Spleen (tissue), 7 donors: ENCODE results near the gene ZNF503.

Experiments
- CTCF ChIP-seq, 11 experiments: fragments of 200-600 bp in 7 of 11; fragments of 450-650 bp in 4 of 11; sonication (generic) in 4 of 11; IDR thresholded peaks in 8 of 11; conservative IDR thresholded peaks in 3 of 11; 1 replicate in 7 of 11; 2 replicates in 4 of 11; pipeline versions ENCODE4 v1.4.0 to v1.8.0; 2016 to 2021; ENCODE audit warnings: antibody characterized with exemption in 11 of 11, inconsistent platforms in 4 of 11, mild to moderate bottlenecking in 1 of 11
- POLR2A ChIP-seq, 3 donors: fragments of 450-650 bp; IDR thresholded peaks; one replicate each; pipeline ENCODE4 v1.5.1; 2017; ENCODE audit warnings: antibody characterized with exemption in 3 of 3, mild to moderate bottlenecking in 1 of 3
- POLR2AphosphoS5 ChIP-seq, 3 donors: sonication (generic); formaldehyde crosslinking; IDR thresholded peaks; one replicate each; pipeline ENCODE4 v1.5.1; 2017; ENCODE audit warnings: antibody characterized with exemption in 3 of 3
- donor health status: DM: no; HTN: no; CAD: no; lungs with moderate emphysema.
- donor health status: DM: no; HTN: no; CAD: no.
- donor health status: DM: no; HTN: no; CAD: no.

DNA sequence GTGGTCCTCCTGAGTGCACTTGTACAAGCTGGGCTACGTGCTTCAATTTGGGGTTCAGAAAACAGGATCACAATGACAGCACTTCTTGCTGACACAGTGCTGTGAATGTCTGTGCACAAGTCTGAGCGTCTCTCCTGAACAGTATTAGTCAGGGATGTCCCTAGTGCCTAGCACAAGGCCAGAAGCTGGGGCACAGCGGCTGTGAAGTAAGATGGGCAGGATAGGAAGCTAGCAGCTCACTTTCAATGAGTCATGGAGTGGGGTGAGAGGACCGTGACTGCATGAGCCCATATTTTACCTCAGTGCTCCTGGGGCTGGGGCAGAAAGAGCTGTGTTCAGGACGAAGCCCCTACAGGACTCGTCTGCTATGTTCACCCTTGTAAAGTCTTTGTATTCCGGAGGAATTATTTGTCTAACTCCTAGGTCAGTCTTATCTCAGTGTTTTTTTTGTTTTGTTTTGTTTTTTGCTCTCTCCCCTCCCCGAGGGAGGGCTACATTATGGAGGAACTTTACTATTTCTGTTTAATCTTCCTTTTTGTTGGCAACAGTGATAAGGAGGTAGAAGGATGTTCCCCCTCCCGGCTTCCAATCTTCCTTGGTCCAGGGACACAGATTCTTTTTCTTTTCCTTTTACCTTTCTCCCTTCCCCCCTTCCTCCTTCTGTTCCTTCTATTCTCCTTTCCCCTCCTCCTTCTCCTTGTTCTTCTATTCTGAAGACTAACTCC, 27.0 kb upstream of the ZNF503 start:
- TF ChIP-seq CTCF (IDR thresholded peaks at IDR 0.05 in 8 of 11, conservative IDR thresholded peaks at IDR 0.05 in 3 of 11) (no peak), POLR2AphosphoS5 (IDR thresholded peaks at IDR 0.05) (no peak), POLR2A (IDR thresholded peaks at IDR 0.05) (no peak)
